GM23248 (cell line): Measurements from ENCODE around the gene BLOC1S1.

Experiments used
- EZH2 ChIP-seq: fragments of 200-600 bp; sonication (generic); IDR thresholded peaks from 2 replicates; pipeline ENCODE4 v1.6.1; 2018; ENCODE audit warnings: antibody characterized with exemption, mild to moderate bottlenecking; ENCODE audit not compliant: insufficient read depth, poor library complexity, severe bottlenecking
- EZH2phosphoT487 ChIP-seq: fragments of 200-600 bp; sonication (generic); IDR thresholded peaks from 2 replicates; pipeline ENCODE4 v1.6.1; 2018; ENCODE audit warnings: antibody characterized with exemption, moderate library complexity, mild to moderate bottlenecking, low read depth; ENCODE audit not compliant: insufficient read depth

- no peak for TF ChIP-seq EZH2phosphoT487
- TF ChIP-seq EZH2: no peak
These were observed at the start of gene BLOC1S1 for GRCh38 chr12:55715833-55716581.
